HEK293 (cell line): ENCODE results near the gene CAMK2G.

Experiments
- BCL6B ChIP-seq: fragments of 450-650 bp; formaldehyde crosslinking; IDR thresholded peaks from 2 replicates; pipeline ENCODE4 v1.5.1; 2017; ENCODE audit warnings: missing biosample characterization, missing genetic modification characterization
- CTCF ChIP-seq: fragments of 450-650 bp; formaldehyde crosslinking; IDR thresholded peaks from 2 replicates; pipeline ENCODE4 v1.5.1; 2016; ENCODE audit warnings: missing biosample characterization, missing genetic modification characterization
- GFI1B ChIP-seq: fragments of 450-650 bp; formaldehyde crosslinking; IDR thresholded peaks from 2 replicates; pipeline ENCODE4 v1.5.1; 2016; ENCODE audit warnings: missing biosample characterization, missing genetic modification characterization
- KLF8 ChIP-seq: fragments of 450-650 bp; formaldehyde crosslinking; IDR thresholded peaks from 2 replicates; pipeline ENCODE4 v1.5.1; 2016; ENCODE audit warnings: missing biosample characterization, missing genetic modification characterization
- MZF1 ChIP-seq: fragments of 450-650 bp; formaldehyde crosslinking; IDR thresholded peaks from 2 replicates; pipeline ENCODE4 v1.5.1; 2017; ENCODE audit warnings: missing biosample characterization, missing genetic modification characterization, borderline replicate concordance
- RBAK ChIP-seq: fragments of 450-650 bp; formaldehyde crosslinking; IDR thresholded peaks from 2 replicates; pipeline ENCODE4 v1.5.1; 2016; ENCODE audit warnings: missing biosample characterization, missing genetic modification characterization
- SP2 ChIP-seq: fragments of 450-650 bp; formaldehyde crosslinking; IDR thresholded peaks from 2 replicates; pipeline ENCODE4 v1.5.1; 2016; ENCODE audit warnings: missing biosample characterization, missing genetic modification characterization
- SP3 ChIP-seq: fragments of 450-650 bp; formaldehyde crosslinking; IDR thresholded peaks from 2 replicates; pipeline ENCODE4 v1.5.1; 2016; ENCODE audit warnings: missing biosample characterization, missing genetic modification characterization
- TRIM28 ChIP-seq: IDR thresholded peaks from 2 replicates; pipeline ENCODE4 v1.6.1; 2011; ENCODE audit warnings: low read length, control low read depth, borderline replicate concordance
- ZBTB17 ChIP-seq: fragments of 450-650 bp; formaldehyde crosslinking; IDR thresholded peaks from 2 replicates; pipeline ENCODE4 v1.5.1; 2016; ENCODE audit warnings: missing biosample characterization, missing genetic modification characterization
- ZNF335 ChIP-seq: fragments of 450-650 bp; formaldehyde crosslinking; conservative IDR thresholded peaks from 2 replicates; pipeline ENCODE4 v1.5.1; 2016; ENCODE audit warnings: missing biosample characterization, missing genetic modification characterization
- ZNF404 ChIP-seq: fragments of 450-650 bp; formaldehyde crosslinking; IDR thresholded peaks from 2 replicates; pipeline ENCODE4 v1.5.1; 2017; ENCODE audit warnings: missing biosample characterization, missing genetic modification characterization
- ZNF571 ChIP-seq: fragments of 450-650 bp; formaldehyde crosslinking; IDR thresholded peaks from 2 replicates; pipeline ENCODE4 v1.5.0; 2017; ENCODE audit warnings: missing biosample characterization, missing genetic modification characterization
- ZNF610 ChIP-seq: fragments of 450-650 bp; formaldehyde crosslinking; IDR thresholded peaks from 2 replicates; pipeline ENCODE4 v1.5.1; 2016; ENCODE audit warnings: missing biosample characterization, missing genetic modification characterization, borderline replicate concordance
- ZNF626 ChIP-seq: fragments of 450-650 bp; sonication (Bioruptor Pico); formaldehyde crosslinking; IDR thresholded peaks from 2 replicates; pipeline ENCODE4 v1.5.1; 2018; ENCODE audit warnings: missing biosample characterization, missing genetic modification characterization, inconsistent platforms
- ZNF791 ChIP-seq: fragments of 450-650 bp; formaldehyde crosslinking; IDR thresholded peaks from 2 replicates; pipeline ENCODE4 v1.5.1; 2016; ENCODE audit warnings: missing biosample characterization, missing genetic modification characterization
- ZNF792 ChIP-seq: fragments of 450-650 bp; formaldehyde crosslinking; IDR thresholded peaks from 2 replicates; pipeline ENCODE4 v1.5.1; 2016; ENCODE audit warnings: missing biosample characterization, missing genetic modification characterization
- ZNF837 ChIP-seq: fragments of 450-650 bp; formaldehyde crosslinking; IDR thresholded peaks from 2 replicates; pipeline ENCODE4 v1.5.1; 2016; ENCODE audit warnings: missing biosample characterization, missing genetic modification characterization
- ZSCAN30 ChIP-seq: fragments of 450-650 bp; IDR thresholded peaks from 2 replicates; pipeline ENCODE4 v1.5.1; 2018; ENCODE audit warnings: missing biosample characterization, mild to moderate bottlenecking, missing genetic modification characterization, moderate library complexity
- ZSCAN5A ChIP-seq: fragments of 450-650 bp; formaldehyde crosslinking; IDR thresholded peaks from 2 replicates; pipeline ENCODE4 v1.5.1; 2016; ENCODE audit warnings: missing biosample characterization, missing genetic modification characterization
- TF ChIP-seq, protein P1 (sequence below): fragments of 450-650 bp; formaldehyde crosslinking; IDR thresholded peaks from 2 replicates; pipeline ENCODE4 v1.5.1; 2016; ENCODE audit warnings: missing biosample characterization, missing genetic modification characterization, low read depth
- TF ChIP-seq, protein P2 (sequence below): fragments of 450-650 bp; formaldehyde crosslinking; IDR thresholded peaks from 2 replicates; pipeline ENCODE4 v1.5.1; 2017; ENCODE audit warnings: missing biosample characterization, missing genetic modification characterization
- TF ChIP-seq, protein P3 (sequence below): fragments of 450-650 bp; formaldehyde crosslinking; IDR thresholded peaks from 2 replicates; pipeline ENCODE4 v1.5.1; 2016; ENCODE audit warnings: missing biosample characterization, missing genetic modification characterization

The CAMK2G gene

GRCh38 chr10:73772281-73773151 is 101.8 kb downstream of the CAMK2G start (continued):
- TF ChIP-seq SP2 (tag by site-specific recombination) (peak; percentile 86), ZBTB17 (tag by site-specific recombination) (peak; percentile 94), BCL6B (tag by site-specific recombination) (no peak), TRIM28 (no peak), ZNF571 (tag by site-specific recombination) (no peak), RBAK (tag by site-specific recombination) (no peak), ZNF837 (tag by site-specific recombination) (0 out of 2 replicates have a peak, but pooled peaks have one; percentile 78), CTCF (tag by site-specific recombination) (peak; percentile 88), ZSCAN30 (tag by site-specific recombination) (peak; percentile 87), ZSCAN5A (tag by site-specific recombination) (peak; percentile 24), ZNF610 (peak; percentile 60; the same call in 1 of the 2 replicates), ZNF335 (tag by site-specific recombination) (peak; percentile 99), SP3 (tag by site-specific recombination) (peak; percentile 95), MZF1 (tag by site-specific recombination) (0 out of 2 replicates have a peak, but pooled peaks have one; percentile 28), KLF8 (tag by site-specific recombination) (peak; percentile 88; the same call in 1 of the 2 replicates), ZNF626 (tag by site-specific recombination) (no peak), ZNF791 (tag by site-specific recombination) (no peak), GFI1B (tag by site-specific recombination) (no peak), ZNF792 (tag by site-specific recombination) (no peak), ZNF404 (tag by site-specific recombination) (no peak)
- TF ChIP-seq, protein P1, sequence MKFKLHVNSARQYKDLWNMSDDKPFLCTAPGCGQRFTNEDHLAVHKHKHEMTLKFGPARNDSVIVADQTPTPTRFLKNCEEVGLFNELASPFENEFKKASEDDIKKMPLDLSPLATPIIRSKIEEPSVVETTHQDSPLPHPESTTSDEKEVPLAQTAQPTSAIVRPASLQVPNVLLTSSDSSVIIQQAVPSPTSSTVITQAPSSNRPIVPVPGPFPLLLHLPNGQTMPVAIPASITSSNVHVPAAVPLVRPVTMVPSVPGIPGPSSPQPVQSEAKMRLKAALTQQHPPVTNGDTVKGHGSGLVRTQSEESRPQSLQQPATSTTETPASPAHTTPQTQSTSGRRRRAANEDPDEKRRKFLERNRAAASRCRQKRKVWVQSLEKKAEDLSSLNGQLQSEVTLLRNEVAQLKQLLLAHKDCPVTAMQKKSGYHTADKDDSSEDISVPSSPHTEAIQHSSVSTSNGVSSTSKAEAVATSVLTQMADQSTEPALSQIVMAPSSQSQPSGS (tag by site-specific recombination) = no peak
- TF ChIP-seq, protein P2, sequence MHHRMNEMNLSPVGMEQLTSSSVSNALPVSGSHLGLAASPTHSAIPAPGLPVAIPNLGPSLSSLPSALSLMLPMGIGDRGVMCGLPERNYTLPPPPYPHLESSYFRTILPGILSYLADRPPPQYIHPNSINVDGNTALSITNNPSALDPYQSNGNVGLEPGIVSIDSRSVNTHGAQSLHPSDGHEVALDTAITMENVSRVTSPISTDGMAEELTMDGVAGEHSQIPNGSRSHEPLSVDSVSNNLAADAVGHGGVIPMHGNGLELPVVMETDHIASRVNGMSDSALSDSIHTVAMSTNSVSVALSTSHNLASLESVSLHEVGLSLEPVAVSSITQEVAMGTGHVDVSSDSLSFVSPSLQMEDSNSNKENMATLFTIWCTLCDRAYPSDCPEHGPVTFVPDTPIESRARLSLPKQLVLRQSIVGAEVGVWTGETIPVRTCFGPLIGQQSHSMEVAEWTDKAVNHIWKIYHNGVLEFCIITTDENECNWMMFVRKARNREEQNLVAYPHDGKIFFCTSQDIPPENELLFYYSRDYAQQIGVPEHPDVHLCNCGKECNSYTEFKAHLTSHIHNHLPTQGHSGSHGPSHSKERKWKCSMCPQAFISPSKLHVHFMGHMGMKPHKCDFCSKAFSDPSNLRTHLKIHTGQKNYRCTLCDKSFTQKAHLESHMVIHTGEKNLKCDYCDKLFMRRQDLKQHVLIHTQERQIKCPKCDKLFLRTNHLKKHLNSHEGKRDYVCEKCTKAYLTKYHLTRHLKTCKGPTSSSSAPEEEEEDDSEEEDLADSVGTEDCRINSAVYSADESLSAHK (tag by site-specific recombination) = no peak
- TF ChIP-seq, protein P3, sequence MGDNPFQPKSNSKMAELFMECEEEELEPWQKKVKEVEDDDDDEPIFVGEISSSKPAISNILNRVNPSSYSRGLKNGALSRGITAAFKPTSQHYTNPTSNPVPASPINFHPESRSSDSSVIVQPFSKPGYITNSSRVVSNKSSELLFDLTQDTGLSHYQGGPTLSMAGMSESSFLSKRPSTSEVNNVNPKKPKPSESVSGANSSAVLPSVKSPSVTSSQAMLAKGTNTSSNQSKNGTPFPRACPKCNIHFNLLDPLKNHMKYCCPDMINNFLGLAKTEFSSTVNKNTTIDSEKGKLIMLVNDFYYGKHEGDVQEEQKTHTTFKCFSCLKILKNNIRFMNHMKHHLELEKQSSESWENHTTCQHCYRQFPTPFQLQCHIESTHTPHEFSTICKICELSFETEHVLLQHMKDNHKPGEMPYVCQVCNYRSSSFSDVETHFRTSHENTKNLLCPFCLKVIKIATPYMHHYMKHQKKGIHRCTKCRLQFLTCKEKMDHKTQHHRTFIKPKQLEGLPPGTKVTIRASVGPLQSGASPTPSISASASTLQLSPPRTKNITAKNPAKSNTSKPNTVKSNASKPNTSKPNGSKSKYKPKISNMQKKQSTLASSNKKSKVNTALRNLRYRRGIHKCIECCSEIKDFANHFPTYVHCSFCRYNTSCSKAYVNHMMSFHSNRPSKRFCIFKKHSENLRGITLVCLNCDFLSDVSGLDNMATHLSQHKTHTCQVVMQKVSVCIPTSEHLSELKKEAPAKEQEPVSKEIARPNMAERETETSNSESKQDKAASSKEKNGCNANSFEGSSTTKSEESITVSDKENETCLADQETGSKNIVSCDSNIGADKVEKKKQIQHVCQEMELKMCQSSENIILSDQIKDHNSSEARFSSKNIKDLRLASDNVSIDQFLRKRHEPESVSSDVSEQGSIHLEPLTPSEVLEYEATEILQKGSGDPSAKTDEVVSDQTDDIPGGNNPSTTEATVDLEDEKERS (tag by site-specific recombination) = no peak
